Superior temporal gyrus (tissue), 1 donor: ENCODE results near the gene ATOH8.
"Not testable (repeated sequence)": the region's sequence is repeated elsewhere in the genome, so short reads cannot be mapped to it uniquely, and the experiment has no call there.

Experiments used
- DNase-seq: peaks from one replicate; pipeline ENCODE4 v3.0.0-alpha.2; 2016; ENCODE audit errors: extremely low spot score

The ATOH8 gene

DNA sequence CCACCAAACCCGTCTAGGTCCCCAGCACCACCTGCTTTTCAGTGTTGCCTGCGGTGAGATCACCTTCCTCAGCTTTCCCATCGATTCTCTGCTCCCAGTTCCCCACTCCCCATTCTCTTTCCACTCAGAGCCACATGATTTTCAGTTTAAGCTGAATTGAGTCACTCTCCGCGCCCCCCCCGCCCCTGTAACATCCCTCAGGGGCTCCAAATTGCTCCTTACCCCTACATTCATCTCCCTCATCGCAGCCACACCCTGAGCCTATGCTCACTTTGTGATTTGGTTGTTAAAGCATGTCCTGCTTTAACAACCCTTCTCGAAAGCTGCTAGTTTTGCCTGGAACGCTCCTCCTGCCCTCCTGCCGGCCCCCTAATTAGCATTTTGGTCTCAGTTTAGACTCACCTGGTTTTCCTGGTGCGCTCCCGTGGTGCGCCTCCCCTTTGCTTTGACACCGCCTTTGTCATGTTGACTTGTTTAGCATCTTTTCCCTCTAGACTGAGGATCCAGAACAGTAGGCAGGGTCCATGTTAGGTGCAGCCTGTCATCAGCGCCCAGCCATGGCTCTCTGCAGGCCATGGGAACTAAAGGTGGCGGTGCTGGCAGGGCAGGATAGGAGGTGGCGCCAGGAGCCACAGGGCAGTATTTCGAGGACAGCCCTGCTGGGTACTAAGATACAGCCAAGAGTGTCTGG lies 74.2 kb downstream of the ATOH8 start:
- no peak for DNase-seq

DNA sequence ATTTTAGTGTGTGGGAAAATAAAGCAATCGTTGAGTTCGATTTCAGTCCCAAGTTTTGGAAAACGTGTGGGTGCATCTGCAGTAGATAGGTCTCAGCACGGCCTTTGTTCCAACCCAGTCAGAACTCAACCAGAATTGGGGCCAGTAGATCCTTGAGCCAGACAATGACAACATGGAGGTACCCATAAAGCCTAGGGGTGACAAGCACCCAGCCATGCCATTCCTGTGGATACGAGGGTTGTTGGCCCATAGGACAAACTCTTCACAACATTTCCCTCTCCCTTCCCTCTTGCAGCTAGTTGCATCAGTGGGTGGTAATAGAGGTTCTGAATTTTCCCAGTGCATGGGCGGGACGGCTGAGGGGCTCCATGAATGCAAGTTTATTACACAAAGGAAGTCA lies 74.9 kb downstream of the ATOH8 start:
- DNase-seq: no peak

DNA sequence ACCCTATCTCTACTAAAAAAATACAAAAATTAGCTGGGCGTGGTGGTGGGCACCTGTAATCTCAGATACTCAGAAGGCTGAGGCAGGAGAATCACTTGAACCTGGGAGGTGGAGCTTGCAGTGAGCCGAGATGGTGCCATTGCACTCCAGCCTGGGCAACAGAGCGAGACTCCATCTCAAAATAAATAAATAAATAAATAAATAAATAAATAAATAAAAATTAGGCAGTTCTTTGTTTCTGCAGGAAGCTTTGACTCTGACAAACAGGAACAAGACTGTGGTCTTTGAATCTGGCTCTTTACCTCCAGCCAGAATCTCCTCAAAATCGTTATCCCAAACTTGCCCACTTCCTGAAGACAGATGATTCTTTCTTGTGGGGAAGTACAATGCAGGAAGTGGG lies 75.6 kb downstream of the ATOH8 start:
- not testable (repeated sequence) for DNase-seq

DNA sequence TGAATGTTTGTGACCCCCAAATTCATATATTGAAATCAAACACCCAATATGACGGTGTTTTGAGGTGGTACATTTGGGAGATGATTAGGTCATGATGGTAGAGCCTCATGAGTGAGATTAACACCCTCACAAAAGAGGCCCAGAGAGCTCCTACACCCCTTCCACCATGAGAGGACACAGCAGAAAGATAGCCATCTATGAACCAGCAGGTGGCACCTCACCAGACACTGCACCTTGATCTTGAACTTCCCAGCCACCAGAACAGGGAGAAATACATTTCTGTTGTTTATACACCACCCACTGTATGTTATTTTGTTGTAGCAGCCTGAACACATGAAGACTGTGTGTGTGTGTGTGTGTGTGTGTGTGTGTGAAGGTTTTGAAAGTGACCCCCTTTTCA lies 76.9 kb downstream of the ATOH8 start:
- DNase-seq: no peak

DNA sequence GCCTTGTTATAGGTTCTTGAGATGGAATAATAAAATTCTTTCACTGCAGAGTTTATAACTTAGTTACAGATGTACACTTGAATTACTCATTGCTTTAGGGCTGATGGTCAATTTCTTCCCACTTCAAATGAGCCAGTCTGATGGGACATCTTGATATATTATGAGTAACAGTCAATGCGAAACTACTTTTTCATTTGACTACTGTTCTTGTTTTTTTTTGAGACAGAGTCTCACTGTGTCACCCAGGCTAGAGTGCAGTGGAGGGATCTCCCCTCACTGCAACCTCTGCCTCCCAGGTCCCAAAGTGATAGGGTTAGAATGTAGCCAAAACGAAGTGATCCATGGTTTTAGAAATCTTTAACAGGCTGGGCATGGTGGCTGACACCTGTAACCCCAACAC lies 77.9 kb downstream of the ATOH8 start:
- no peak for DNase-seq

DNA sequence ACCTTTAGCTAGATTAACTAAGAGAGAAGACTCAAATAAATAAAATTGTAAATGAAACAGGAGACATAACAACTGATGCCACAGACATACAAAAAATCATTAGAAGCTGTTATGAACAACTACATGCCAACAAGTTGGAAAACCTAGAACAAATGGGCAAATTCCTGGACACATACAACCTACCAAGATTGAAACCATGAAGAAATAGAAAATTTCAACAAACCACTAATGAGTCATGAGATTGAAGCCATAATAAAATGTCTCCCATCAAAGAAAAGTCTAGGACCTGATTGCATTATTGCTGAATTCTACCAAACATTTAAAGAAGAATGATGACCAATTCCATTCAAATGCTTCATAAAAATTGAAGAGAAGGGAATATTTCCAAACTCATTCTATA lies 80.7 kb downstream of the ATOH8 start:
- no peak for DNase-seq
